ENCODE data around the gene MAK. TPM values are rescaled to one million over a fixed set of nuclear protein-coding genes. Genes with fewer than 3 reads are reported as not detected.
"Not testable (repeated sequence)": the region's sequence is repeated elsewhere in the genome, so short reads cannot be mapped to it uniquely, and the experiment has no call there.

MAK gene
- total RNA-seq, 1 donor from 2014 or later = not detected

- Mint-ChIP-seq H3K9me3 (peaks cover 2% of the 10 kb centered on the region), H3K4me3 (no peak overlapping the region), H3K36me3 (ENCODE audit: low read depth) (no peaks in the 10 kb centered on the region), H3K4me1 (no peaks in the 10 kb centered on the region), H3K27ac (no peak overlapping the region), H3K27me3 (no peaks in the 10 kb centered on the region)
- ATAC-seq (ENCODE audit: low read depth) (no peak), DNase-seq (no peak)
- ChIA-PET POLR2A (no interaction called here), CTCF (no interaction called here)
- no peak for TF ChIP-seq CTCF (IDR thresholded peaks at IDR 0.05)
- intact Hi-C loops (cut with micrococcal nuclease) = no loop called here
Measured at GRCh38 chr6:10862361-10862760, 24.0 kb upstream of the MAK start.

GRCh38 chr6:10861086-10861485 lies 22.7 kb upstream of the MAK start:
- H3K4me3 Mint-ChIP-seq = no peak overlapping the region
- no peaks in the 10 kb centered on the region for H3K36me3 Mint-ChIP-seq (ENCODE audit: low read depth)
- no peak for ATAC-seq (ENCODE audit: low read depth)
- POLR2A ChIA-PET = no interaction called here
- no peak for TF ChIP-seq CTCF (IDR thresholded peaks at IDR 0.05)
- no peak overlapping the region for H3K27ac Mint-ChIP-seq
- no peaks in the 10 kb centered on the region for H3K9me3 Mint-ChIP-seq
- intact Hi-C loops (cut with micrococcal nuclease) = no loop called here
- H3K27me3 Mint-ChIP-seq = no peaks in the 10 kb centered on the region
- H3K4me1 Mint-ChIP-seq = no peaks in the 10 kb centered on the region
- no peak for DNase-seq
- CTCF ChIA-PET = no interaction called here

GRCh38 chr6:10857259-10857658 lies 18.9 kb upstream of the MAK start:
- CTCF ChIA-PET = interaction anchor here (0.8 kb wide), 1 partner anchor 12 kb away, joined by 3 read pairs; no protein-coding TSS in a partner anchor
- Mint-ChIP-seq H3K27ac (no peak overlapping the region), H3K36me3 (ENCODE audit: low read depth) (no peaks in the 10 kb centered on the region), H3K9me3 (peaks cover 17% of the 10 kb centered on the region), H3K27me3 (no peaks in the 10 kb centered on the region), H3K4me1 (peaks cover 6% of the 10 kb centered on the region), H3K4me3 (no peak overlapping the region)
- POLR2A ChIA-PET = no interaction called here
- TF ChIP-seq CTCF (IDR thresholded peaks at IDR 0.05) = no peak
- DNase-seq (no peak), ATAC-seq (ENCODE audit: low read depth) (no peak)
- intact Hi-C loops (cut with micrococcal nuclease) = no loop called here

GRCh38 chr6:10854922-10855632 lies 16.7 kb upstream of the MAK start:
- H3K27ac Mint-ChIP-seq = no peak overlapping the region
- H3K9me3 Mint-ChIP-seq = peaks cover 17% of the 10 kb centered on the region
- no peak for TF ChIP-seq CTCF (IDR thresholded peaks at IDR 0.05)
- no peak for DNase-seq
- H3K4me1 Mint-ChIP-seq = peaks cover 6% of the 10 kb centered on the region
- CTCF ChIA-PET = no interaction called here
- POLR2A ChIA-PET = no interaction called here
- no peak for ATAC-seq (ENCODE audit: low read depth)
- no peaks in the 10 kb centered on the region for H3K36me3 Mint-ChIP-seq (ENCODE audit: low read depth)
- H3K27me3 Mint-ChIP-seq = peaks cover 6% of the 10 kb centered on the region
- intact Hi-C loops (cut with micrococcal nuclease) = no loop called here
- H3K4me3 Mint-ChIP-seq = no peak overlapping the region

- H3K36me3 Mint-ChIP-seq (ENCODE audit: low read depth); H3K4me1 Mint-ChIP-seq; DNase-seq; POLR2A ChIA-PET; CTCF ChIA-PET; intact Hi-C loops (cut with micrococcal nuclease); H3K27ac Mint-ChIP-seq; ATAC-seq (ENCODE audit: low read depth); H3K4me3 Mint-ChIP-seq; H3K27me3 Mint-ChIP-seq: not testable (repeated sequence)
- H3K9me3 Mint-ChIP-seq = peaks cover 17% of the 10 kb centered on the region
Measured at GRCh38 chr6:10853849-10854300, 15.5 kb upstream of the MAK start.
